Activated CD8-positive, alpha-beta T cell treated with anti-CD3 and anti-CD28 coated beads for 36 hours (primary cell): ENCODE data around the gene GRIA1. TPM values are rescaled to one million over a fixed set of nuclear protein-coding genes. Genes with fewer than 3 reads are reported as not detected.

Source experiments
- ATAC-seq: fragments of 200-7000 bp; cut with Tn5 transposase; one replicate; pipeline ENCODE4 v1.10.0; 2021; ENCODE audit warnings: mild to moderate bottlenecking, moderate library complexity
- CTCF ChIA-PET: fragments of 350-600 bp; sonication (Branson Sonifier 250); formaldehyde crosslinking; loops from one replicate; lab custom pipeline; 2021; ENCODE audit warnings: antibody characterized with exemption; lab: Charles Lee
- POLR2A ChIA-PET: fragments of 350-600 bp; sonication (Branson Sonifier 250); formaldehyde crosslinking; loops from one replicate; lab custom pipeline; 2021; ENCODE audit warnings: antibody characterized with exemption; lab: Charles Lee
- DNase-seq: peaks from one replicate; pipeline ENCODE4 v3.0.0-alpha.2; 2020
- H3K27ac Mint-ChIP-seq: one replicate; pipeline ENCODE4 v1.8.0; 2021; ENCODE audit warnings: mild to moderate bottlenecking, mixed read lengths
- H3K27me3 Mint-ChIP-seq: one replicate; pipeline ENCODE4 v1.8.0; 2021; ENCODE audit warnings: mixed read lengths
- H3K36me3 Mint-ChIP-seq: one replicate; pipeline ENCODE4 v1.8.0; 2021; ENCODE audit warnings: low read depth, mixed read lengths
- H3K4me1 Mint-ChIP-seq: one replicate; pipeline ENCODE4 v1.8.0; 2021; ENCODE audit warnings: low read depth, mixed read lengths
- H3K4me3 Mint-ChIP-seq: one replicate; pipeline ENCODE4 v1.8.0; 2021; ENCODE audit warnings: mild to moderate bottlenecking, moderate library complexity, mixed read lengths
- H3K9me3 Mint-ChIP-seq: one replicate; pipeline ENCODE4 v1.8.0; 2021; ENCODE audit warnings: mixed read lengths
- CTCF ChIP-seq: fragments of 200-600 bp; IDR thresholded peaks from one replicate; pipeline ENCODE4 v1.8.0; 2022; ENCODE audit warnings: antibody characterized with exemption, mild to moderate bottlenecking
- intact Hi-C: fragments of 100-400 bp; cut with micrococcal nuclease; formaldehyde crosslinking; loops from one replicate; pipeline ENCODE4 v1.10.0; 2022
- total RNA-seq, 2 experiments: library from RNA; stranded (reverse); gene quantifications; one replicate each; pipeline ENCODE4 v1.2.3, GENCODE V29; 2021

GRIA1 gene
- total RNA-seq = not detected

GRCh38 chr5:153490118-153491037 is at the start of gene GRIA1:
Gene GRIA1 (plus strand): TSS chr5:153490670.
- intact Hi-C loops = loop anchor here (10.0 kb wide), 1 partner anchor 474 kb away; no protein-coding TSS in a partner anchor
- no peak for TF ChIP-seq CTCF
- Mint-ChIP-seq H3K27me3 (peaks cover 37% of the 10 kb centered on the region), H3K36me3 (no peaks in the 10 kb centered on the region), H3K4me1 (no peaks in the 10 kb centered on the region), H3K27ac (no peak within 1 kb of the TSS), H3K4me3 (no peak within 1 kb of the TSS), H3K9me3 (no peaks in the 10 kb centered on the region)
- ChIA-PET POLR2A (no interaction called here), CTCF (no interaction called here)
- ATAC-seq (no peak), DNase-seq (no peak)

- DNase-seq (no peak), ATAC-seq (no peak)
- Mint-ChIP-seq H3K4me3 (no peak overlapping the region), H3K36me3 (no peaks in the 10 kb centered on the region), H3K9me3 (no peaks in the 10 kb centered on the region), H3K4me1 (no peaks in the 10 kb centered on the region), H3K27me3 (no peaks in the 10 kb centered on the region), H3K27ac (no peak overlapping the region)
- POLR2A ChIA-PET = no interaction called here
- CTCF ChIA-PET = no interaction called here
- TF ChIP-seq CTCF = no peak
- intact Hi-C loops = no loop called here
Observed at GRCh38 chr5:153445875-153446579, 44.4 kb upstream of the GRIA1 start.

DNA sequence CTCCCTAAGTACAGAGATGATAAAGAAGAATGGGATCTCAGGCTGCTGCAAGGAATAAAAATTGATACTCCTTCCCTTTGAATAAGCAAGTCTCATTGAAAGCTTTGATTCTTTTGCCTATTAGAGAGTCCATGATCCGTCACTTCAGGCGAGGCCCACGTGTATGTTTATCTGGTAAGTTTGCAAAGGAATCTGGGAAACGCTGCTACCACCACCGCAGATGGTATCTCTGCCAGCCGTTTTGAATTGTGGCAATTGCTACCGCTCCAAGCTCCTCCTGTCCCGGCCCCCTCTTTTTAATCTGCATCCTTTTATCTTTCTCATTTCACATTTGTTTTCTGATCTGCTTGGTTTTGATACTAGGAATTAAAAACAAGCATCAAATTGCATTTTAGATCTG is 42.9 kb upstream of the GRIA1 start:
- TF ChIP-seq CTCF = no peak
- no peak overlapping the region for H3K27ac Mint-ChIP-seq
- no peaks in the 10 kb centered on the region for H3K36me3 Mint-ChIP-seq
- H3K4me3 Mint-ChIP-seq = no peak overlapping the region
- DNase-seq = no peak
- H3K4me1 Mint-ChIP-seq = no peaks in the 10 kb centered on the region
- CTCF ChIA-PET = no interaction called here
- POLR2A ChIA-PET = no interaction called here
- intact Hi-C loops = no loop called here
- H3K27me3 Mint-ChIP-seq = no peaks in the 10 kb centered on the region
- H3K9me3 Mint-ChIP-seq = no peaks in the 10 kb centered on the region
- no peak for ATAC-seq

- DNase-seq = no peak
- TF ChIP-seq CTCF = no peak
- intact Hi-C loops = no loop called here
- Mint-ChIP-seq H3K36me3 (no peaks in the 10 kb centered on the region), H3K27ac (no peak overlapping the region), H3K4me1 (no peaks in the 10 kb centered on the region), H3K9me3 (no peaks in the 10 kb centered on the region), H3K4me3 (no peak overlapping the region), H3K27me3 (no peaks in the 10 kb centered on the region)
- ChIA-PET CTCF (no interaction called here), POLR2A (no interaction called here)
- ATAC-seq = no peak
Observed at GRCh38 chr5:153456354-153456753, 34.1 kb upstream of the GRIA1 start.

DNA sequence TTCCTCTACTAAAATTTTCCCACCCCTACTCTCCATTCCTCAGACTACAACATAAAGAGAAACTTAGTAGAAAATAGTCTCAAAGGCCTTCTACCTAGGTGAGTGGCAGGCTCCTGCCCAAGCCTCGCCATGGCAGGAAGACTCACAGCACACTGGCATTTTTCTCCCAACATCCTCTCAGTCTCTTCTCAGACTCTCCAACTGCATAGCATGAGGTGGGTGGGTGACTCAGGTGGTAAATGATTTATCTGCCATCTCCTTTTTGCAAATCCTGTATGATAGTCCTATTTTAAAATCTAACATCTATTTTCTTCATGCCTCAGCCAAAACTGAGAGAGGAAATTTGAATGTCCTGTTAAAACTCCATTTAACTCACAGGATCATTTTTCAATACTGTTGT is 33.5 kb upstream of the GRIA1 start:
- no peak overlapping the region for H3K27ac Mint-ChIP-seq
- TF ChIP-seq CTCF = no peak
- no peaks in the 10 kb centered on the region for H3K4me1 Mint-ChIP-seq
- no peaks in the 10 kb centered on the region for H3K9me3 Mint-ChIP-seq
- ChIA-PET CTCF (no interaction called here), POLR2A (no interaction called here)
- H3K4me3 Mint-ChIP-seq = no peak overlapping the region
- intact Hi-C loops = no loop called here
- ATAC-seq = no peak
- no peak for DNase-seq
- H3K27me3 Mint-ChIP-seq = no peaks in the 10 kb centered on the region
- no peaks in the 10 kb centered on the region for H3K36me3 Mint-ChIP-seq
